Measurements from ENCODE around the gene BRIX1. TPM values are rescaled to one million over a fixed set of nuclear protein-coding genes. Genes with fewer than 3 reads are reported as not detected.

The BRIX1 gene
- total and polyA plus RNA-seq, 2 of the 13 experiments (the other 11 are each of a cell fraction or from before 2014, with no cell fraction given): 23.6 to 78.4 TPM

DNA sequence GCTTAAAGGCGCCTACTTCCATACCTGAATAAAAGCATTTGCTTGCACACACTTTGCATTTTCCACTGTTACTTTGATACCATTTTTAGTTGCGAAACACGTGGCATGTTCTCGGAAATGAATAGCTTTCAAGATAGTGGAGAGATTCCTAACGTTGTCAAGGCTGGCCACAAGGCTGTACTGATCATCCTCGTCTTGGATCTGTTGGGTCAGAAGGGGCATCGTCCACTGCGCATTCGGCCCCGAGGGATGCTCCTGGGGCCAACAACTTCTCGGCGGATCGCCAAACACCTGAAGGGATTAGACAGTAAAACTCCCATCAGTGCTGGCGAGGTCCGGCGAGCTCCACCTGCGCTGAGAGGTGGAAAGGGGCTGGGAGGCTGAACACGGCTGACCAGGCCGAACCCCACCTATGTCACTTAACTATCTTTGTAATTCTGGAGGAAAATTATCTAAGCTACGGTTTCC is 806 bp upstream of the BRIX1 start (continued):
- TF ChIP-seq, protein P1, sequence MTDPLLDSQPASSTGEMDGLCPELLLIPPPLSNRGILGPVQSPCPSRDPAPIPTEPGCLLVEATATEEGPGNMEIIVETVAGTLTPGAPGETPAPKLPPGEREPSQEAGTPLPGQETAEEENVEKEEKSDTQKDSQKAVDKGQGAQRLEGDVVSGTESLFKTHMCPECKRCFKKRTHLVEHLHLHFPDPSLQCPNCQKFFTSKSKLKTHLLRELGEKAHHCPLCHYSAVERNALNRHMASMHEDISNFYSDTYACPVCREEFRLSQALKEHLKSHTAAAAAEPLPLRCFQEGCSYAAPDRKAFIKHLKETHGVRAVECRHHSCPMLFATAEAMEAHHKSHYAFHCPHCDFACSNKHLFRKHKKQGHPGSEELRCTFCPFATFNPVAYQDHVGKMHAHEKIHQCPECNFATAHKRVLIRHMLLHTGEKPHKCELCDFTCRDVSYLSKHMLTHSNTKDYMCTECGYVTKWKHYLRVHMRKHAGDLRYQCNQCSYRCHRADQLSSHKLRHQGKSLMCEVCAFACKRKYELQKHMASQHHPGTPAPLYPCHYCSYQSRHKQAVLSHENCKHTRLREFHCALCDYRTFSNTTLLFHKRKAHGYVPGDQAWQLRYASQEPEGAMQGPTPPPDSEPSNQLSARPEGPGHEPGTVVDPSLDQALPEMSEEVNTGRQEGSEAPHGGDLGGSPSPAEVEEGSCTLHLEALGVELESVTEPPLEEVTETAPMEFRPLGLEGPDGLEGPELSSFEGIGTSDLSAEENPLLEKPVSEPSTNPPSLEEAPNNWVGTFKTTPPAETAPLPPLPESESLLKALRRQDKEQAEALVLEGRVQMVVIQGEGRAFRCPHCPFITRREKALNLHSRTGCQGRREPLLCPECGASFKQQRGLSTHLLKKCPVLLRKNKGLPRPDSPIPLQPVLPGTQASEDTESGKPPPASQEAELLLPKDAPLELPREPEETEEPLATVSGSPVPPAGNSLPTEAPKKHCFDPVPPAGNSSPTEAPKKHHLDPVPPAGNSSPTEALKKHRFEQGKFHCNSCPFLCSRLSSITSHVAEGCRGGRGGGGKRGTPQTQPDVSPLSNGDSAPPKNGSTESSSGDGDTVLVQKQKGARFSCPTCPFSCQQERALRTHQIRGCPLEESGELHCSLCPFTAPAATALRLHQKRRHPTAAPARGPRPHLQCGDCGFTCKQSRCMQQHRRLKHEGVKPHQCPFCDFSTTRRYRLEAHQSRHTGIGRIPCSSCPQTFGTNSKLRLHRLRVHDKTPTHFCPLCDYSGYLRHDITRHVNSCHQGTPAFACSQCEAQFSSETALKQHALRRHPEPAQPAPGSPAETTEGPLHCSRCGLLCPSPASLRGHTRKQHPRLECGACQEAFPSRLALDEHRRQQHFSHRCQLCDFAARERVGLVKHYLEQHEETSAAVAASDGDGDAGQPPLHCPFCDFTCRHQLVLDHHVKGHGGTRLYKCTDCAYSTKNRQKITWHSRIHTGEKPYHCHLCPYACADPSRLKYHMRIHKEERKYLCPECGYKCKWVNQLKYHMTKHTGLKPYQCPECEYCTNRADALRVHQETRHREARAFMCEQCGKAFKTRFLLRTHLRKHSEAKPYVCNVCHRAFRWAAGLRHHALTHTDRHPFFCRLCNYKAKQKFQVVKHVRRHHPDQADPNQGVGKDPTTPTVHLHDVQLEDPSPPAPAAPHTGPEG (CRISPR knock-in tag; IDR thresholded peaks at IDR 0.05): 0 out of 2 replicates have a peak, but pooled peaks have one; percentile 5
- TF ChIP-seq, protein P2, sequence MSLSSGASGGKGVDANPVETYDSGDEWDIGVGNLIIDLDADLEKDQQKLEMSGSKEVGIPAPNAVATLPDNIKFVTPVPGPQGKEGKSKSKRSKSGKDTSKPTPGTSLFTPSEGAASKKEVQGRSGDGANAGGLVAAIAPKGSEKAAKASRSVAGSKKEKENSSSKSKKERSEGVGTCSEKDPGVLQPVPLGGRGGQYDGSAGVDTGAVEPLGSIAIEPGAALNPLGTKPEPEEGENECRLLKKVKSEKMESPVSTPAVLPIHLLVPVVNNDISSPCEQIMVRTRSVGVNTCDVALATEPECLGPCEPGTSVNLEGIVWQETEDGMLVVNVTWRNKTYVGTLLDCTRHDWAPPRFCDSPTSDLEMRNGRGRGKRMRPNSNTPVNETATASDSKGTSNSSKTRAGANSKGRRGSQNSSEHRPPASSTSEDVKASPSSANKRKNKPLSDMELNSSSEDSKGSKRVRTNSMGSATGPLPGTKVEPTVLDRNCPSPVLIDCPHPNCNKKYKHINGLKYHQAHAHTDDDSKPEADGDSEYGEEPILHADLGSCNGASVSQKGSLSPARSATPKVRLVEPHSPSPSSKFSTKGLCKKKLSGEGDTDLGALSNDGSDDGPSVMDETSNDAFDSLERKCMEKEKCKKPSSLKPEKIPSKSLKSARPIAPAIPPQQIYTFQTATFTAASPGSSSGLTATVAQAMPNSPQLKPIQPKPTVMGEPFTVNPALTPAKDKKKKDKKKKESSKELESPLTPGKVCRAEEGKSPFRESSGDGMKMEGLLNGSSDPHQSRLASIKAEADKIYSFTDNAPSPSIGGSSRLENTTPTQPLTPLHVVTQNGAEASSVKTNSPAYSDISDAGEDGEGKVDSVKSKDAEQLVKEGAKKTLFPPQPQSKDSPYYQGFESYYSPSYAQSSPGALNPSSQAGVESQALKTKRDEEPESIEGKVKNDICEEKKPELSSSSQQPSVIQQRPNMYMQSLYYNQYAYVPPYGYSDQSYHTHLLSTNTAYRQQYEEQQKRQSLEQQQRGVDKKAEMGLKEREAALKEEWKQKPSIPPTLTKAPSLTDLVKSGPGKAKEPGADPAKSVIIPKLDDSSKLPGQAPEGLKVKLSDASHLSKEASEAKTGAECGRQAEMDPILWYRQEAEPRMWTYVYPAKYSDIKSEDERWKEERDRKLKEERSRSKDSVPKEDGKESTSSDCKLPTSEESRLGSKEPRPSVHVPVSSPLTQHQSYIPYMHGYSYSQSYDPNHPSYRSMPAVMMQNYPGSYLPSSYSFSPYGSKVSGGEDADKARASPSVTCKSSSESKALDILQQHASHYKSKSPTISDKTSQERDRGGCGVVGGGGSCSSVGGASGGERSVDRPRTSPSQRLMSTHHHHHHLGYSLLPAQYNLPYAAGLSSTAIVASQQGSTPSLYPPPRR (CRISPR knock-in tag; IDR thresholded peaks at IDR 0.05; ENCODE audit: borderline replicate concordance): no peak
- TF ChIP-seq, protein P3, sequence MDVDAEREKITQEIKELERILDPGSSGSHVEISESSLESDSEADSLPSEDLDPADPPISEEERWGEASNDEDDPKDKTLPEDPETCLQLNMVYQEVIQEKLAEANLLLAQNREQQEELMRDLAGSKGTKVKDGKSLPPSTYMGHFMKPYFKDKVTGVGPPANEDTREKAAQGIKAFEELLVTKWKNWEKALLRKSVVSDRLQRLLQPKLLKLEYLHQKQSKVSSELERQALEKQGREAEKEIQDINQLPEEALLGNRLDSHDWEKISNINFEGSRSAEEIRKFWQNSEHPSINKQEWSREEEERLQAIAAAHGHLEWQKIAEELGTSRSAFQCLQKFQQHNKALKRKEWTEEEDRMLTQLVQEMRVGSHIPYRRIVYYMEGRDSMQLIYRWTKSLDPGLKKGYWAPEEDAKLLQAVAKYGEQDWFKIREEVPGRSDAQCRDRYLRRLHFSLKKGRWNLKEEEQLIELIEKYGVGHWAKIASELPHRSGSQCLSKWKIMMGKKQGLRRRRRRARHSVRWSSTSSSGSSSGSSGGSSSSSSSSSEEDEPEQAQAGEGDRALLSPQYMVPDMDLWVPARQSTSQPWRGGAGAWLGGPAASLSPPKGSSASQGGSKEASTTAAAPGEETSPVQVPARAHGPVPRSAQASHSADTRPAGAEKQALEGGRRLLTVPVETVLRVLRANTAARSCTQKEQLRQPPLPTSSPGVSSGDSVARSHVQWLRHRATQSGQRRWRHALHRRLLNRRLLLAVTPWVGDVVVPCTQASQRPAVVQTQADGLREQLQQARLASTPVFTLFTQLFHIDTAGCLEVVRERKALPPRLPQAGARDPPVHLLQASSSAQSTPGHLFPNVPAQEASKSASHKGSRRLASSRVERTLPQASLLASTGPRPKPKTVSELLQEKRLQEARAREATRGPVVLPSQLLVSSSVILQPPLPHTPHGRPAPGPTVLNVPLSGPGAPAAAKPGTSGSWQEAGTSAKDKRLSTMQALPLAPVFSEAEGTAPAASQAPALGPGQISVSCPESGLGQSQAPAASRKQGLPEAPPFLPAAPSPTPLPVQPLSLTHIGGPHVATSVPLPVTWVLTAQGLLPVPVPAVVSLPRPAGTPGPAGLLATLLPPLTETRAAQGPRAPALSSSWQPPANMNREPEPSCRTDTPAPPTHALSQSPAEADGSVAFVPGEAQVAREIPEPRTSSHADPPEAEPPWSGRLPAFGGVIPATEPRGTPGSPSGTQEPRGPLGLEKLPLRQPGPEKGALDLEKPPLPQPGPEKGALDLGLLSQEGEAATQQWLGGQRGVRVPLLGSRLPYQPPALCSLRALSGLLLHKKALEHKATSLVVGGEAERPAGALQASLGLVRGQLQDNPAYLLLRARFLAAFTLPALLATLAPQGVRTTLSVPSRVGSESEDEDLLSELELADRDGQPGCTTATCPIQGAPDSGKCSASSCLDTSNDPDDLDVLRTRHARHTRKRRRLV (CRISPR knock-in tag; IDR thresholded peaks at IDR 0.05): peak; percentile 2; the same call in 1 of the 2 replicates
- no peak for TF ChIP-seq KDM4B (CRISPR knock-in tag; IDR thresholded peaks at IDR 0.05)
- TF ChIP-seq, protein P4, sequence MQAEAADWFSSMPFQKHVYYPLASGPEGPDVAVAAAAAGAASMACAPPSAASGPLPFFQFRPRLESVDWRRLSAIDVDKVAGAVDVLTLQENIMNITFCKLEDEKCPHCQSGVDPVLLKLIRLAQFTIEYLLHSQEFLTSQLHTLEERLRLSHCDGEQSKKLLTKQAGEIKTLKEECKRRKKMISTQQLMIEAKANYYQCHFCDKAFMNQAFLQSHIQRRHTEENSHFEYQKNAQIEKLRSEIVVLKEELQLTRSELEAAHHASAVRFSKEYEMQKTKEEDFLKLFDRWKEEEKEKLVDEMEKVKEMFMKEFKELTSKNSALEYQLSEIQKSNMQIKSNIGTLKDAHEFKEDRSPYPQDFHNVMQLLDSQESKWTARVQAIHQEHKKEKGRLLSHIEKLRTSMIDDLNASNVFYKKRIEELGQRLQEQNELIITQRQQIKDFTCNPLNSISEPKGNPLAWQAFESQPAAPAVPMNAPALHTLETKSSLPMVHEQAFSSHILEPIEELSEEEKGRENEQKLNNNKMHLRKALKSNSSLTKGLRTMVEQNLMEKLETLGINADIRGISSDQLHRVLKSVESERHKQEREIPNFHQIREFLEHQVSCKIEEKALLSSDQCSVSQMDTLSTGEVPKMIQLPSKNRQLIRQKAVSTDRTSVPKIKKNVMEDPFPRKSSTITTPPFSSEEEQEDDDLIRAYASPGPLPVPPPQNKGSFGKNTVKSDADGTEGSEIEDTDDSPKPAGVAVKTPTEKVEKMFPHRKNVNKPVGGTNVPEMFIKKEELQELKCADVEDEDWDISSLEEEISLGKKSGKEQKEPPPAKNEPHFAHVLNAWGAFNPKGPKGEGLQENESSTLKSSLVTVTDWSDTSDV (CRISPR knock-in tag; IDR thresholded peaks at IDR 0.05): no peak
- TF ChIP-seq, protein P5, sequence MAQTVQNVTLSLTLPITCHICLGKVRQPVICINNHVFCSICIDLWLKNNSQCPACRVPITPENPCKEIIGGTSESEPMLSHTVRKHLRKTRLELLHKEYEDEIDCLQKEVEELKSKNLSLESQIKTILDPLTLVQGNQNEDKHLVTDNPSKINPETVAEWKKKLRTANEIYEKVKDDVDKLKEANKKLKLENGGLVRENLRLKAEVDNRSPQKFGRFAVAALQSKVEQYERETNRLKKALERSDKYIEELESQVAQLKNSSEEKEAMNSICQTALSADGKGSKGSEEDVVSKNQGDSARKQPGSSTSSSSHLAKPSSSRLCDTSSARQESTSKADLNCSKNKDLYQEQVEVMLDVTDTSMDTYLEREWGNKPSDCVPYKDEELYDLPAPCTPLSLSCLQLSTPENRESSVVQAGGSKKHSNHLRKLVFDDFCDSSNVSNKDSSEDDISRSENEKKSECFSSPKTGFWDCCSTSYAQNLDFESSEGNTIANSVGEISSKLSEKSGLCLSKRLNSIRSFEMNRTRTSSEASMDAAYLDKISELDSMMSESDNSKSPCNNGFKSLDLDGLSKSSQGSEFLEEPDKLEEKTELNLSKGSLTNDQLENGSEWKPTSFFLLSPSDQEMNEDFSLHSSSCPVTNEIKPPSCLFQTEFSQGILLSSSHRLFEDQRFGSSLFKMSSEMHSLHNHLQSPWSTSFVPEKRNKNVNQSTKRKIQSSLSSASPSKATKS (CRISPR knock-in tag; IDR thresholded peaks at IDR 0.05): no peak
- no peak for TF ChIP-seq ARNT (IDR thresholded peaks at IDR 0.05)

Data from HepG2 (cell line).